ENCODE results near the gene EPS15. TPM values are rescaled to one million over a fixed set of nuclear protein-coding genes. Genes with fewer than 3 reads are reported as not detected.

EPS15 gene
- total RNA-seq, 1 experiment from 2014 or later: 31.7 TPM

Other genes starting within 250 kb of the EPS15 start
- gene TTC39A, start 188.7 kb downstream of the EPS15 start, total RNA-seq (2014; rRNA removed; shearing (Covaris generic)): 3.2 TPM in 1 of 2 replicates, not detected in the other
- gene OSBPL9, start 97.8 kb upstream of the EPS15 start, total RNA-seq (2014; rRNA removed; shearing (Covaris generic)): 86.3 and 117 TPM in 2 replicates

Data from SJSA1 (cell line).